Stimulated activated naive CD8-positive, alpha-beta T cell treated with anti-CD3 and anti-CD28 coated beads, Interleukin-15, Interleukin-2, amounts not matched to agents 100 ng/mL and 50 ng/mL, for 24 hours (primary cell): ENCODE results near the gene ST3GAL4.
A peak's percentile ranks its signal among the peaks of the same experiment; 100 is the strongest.
"Not testable (repeated sequence)": the region's sequence is repeated elsewhere in the genome, so short reads cannot be mapped to it uniquely, and the experiment has no call there.

Source experiments
- H3K27ac Mint-ChIP-seq: one replicate; pipeline ENCODE4 v1.8.0; 2021; ENCODE audit warnings: mild to moderate bottlenecking, mixed read lengths
- H3K27me3 Mint-ChIP-seq: one replicate; pipeline ENCODE4 v1.8.0; 2021; ENCODE audit warnings: mixed read lengths
- H3K36me3 Mint-ChIP-seq: one replicate; pipeline ENCODE4 v1.8.0; 2021; ENCODE audit warnings: low read depth, mixed read lengths
- H3K4me1 Mint-ChIP-seq: one replicate; pipeline ENCODE4 v1.8.0; 2021; ENCODE audit warnings: low read depth, mixed read lengths
- H3K4me3 Mint-ChIP-seq: one replicate; pipeline ENCODE4 v1.8.0; 2021; ENCODE audit warnings: mild to moderate bottlenecking, mixed read lengths
- H3K9me3 Mint-ChIP-seq: one replicate; pipeline ENCODE4 v1.8.0; 2021; ENCODE audit warnings: mixed read lengths

ST3GAL4 gene

GRCh38 chr11:126337474-126338241 lies 17.8 kb upstream of the ST3GAL4 start:
- H3K27ac Mint-ChIP-seq: no peak overlapping the region

DNA sequence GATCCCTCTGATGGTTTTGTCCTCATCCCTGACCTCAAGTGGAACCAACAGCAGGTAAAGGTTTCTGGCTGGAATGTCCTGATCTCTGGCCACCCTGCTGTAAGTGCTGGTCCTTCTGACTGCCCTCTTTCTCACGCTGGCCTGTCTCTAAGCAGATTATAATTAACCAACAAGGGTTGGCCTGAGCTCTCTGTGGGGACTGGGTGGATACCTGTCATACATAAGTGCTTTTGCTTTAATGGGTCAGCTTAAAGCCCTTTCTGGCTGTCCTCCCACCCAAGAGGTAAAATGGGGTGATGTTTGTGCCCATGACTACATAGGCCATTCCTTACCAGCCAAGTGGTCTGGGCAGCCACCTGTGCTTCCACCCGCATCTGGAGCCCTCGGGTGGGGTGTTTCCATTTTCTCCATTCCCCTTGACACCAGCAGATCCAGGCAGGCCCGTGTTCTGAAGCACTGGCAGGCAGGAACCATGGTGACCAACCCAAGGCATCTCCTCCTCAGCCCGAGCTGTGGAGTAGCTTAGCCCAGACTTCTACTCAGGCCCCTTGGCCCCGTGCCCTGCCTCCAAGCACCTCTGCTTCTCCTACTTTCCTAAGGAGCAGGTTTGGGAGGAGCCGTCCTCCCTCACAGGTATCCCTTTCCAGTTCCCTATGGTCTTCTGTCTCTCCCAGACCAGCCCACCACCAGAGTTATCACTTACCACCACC lies 17.0 kb upstream of the ST3GAL4 start:
- H3K9me3 Mint-ChIP-seq: no peaks in the 10 kb centered on the region
- peaks cover 20% of the 10 kb centered on the region for H3K4me1 Mint-ChIP-seq
- H3K4me3 Mint-ChIP-seq: no peak overlapping the region
- no peaks in the 10 kb centered on the region for H3K27me3 Mint-ChIP-seq
- H3K36me3 Mint-ChIP-seq: peaks cover 28% of the 10 kb centered on the region
- no peak overlapping the region for H3K27ac Mint-ChIP-seq

More at GRCh38 chr11:126337474-126338241, 17.8 kb upstream of the ST3GAL4 start:
- Mint-ChIP-seq H3K36me3 (peaks cover 34% of the 10 kb centered on the region), H3K4me3 (no peak overlapping the region), H3K9me3 (no peaks in the 10 kb centered on the region), H3K27me3 (no peaks in the 10 kb centered on the region), H3K4me1 (peaks cover 26% of the 10 kb centered on the region)

DNA sequence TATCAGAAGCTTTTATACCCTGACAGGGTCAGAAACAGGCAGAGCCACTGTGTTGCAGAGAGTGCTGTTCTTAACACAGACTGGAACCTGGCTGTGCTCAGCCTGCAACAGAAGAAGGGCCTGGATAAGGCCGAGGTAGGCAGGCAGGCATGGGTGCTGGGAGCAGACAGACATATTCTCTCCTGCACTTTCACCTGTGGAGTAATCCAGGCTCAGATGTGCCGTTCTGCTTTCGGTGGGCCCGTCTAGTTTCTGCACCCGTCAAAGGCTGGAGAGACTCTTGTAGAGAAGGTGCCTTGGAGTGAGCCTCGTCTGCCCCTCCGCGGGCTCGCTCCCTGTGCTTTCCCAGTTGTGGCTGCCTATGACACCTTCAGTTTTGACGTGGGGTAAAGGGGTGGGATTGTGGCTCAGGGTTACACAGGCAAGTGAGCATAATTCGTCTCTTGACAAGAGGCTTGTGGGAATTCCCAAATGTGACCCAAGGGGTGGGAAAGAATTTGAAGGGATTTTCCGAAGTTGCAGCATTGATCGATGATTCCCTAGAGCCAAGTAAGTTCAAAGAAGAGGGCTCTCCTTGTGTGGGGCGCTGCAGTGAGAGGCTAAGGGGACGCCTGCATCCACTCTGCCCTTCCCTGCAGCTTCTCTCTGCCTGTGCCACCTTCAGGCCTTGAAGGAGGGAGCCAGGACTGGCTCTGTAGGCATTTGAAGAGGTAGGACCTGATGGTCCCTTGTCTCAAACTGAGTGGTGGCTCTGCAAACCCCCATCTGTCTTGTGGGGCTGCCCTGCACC lies 16.2 kb upstream of the ST3GAL4 start:
- Mint-ChIP-seq H3K27ac (no peak overlapping the region), H3K27me3 (no peaks in the 10 kb centered on the region), H3K4me3 (no peak overlapping the region), H3K4me1 (peaks cover 20% of the 10 kb centered on the region), H3K36me3 (peaks cover 26% of the 10 kb centered on the region), H3K9me3 (no peaks in the 10 kb centered on the region)

DNA sequence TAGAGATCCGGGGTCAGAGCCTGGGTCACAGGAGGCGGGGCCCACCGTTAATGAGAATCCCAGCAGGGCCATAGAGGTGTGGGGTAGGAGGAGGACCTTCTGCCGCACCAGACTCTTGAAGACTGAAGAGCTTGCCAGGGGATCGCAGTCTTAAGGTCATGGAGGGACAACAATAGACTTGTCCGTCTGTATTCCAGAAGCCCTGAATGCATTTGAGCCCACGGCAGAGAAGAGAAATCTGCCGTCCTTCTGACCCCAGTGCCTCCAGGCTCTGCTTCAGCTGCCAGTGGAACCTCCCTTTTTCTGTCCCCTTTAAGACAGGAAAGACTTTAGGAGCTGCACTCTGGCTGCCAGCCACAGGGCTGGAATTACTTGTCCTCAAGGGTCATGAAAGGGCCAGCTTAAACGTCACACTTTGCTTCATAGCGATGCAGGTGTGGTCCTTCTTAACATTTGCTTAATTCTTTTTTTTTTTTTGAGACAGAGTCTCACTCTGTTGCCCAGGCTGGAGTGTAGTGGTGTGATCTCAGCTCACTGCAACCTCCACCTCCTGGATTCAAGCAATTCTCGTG lies 15.5 kb upstream of the ST3GAL4 start:
- Mint-ChIP-seq H3K27ac (no peak overlapping the region), H3K4me1 (peaks cover 20% of the 10 kb centered on the region), H3K36me3 (peaks cover 25% of the 10 kb centered on the region), H3K27me3 (no peaks in the 10 kb centered on the region), H3K4me3 (no peak overlapping the region), H3K9me3 (no peaks in the 10 kb centered on the region)

DNA sequence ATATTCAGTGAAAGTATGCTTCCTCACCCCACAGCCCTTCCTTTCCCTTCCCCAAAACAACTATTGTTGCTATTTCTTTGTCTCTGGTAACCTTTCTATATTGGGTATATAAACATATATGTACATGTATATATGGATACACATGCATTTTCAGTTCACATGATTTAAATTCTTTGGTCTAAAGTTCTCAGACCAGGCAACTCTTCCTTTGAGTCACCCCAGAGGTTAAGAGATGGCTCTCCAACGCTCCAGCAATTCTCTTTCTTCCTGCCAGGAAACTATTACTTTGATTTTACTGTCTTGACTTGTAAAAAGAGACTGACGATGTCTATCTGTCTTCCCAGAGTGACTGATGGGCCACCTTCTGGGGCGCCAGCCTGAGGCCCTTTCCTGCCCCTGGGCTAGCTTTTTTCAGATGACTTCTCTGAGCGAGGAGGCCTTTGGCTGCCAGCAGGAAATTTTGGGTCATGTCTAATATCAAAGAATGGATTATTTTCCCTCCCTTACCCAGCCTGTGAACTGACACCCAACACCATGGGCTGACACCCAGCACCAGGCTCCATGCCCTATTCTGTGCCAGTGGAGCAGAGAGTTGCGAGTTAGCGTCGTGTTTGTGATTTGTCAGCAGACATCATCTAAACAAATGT lies 14.4 kb upstream of the ST3GAL4 start:
- H3K27ac Mint-ChIP-seq: peak overlapping the region; percentile 23

DNA sequence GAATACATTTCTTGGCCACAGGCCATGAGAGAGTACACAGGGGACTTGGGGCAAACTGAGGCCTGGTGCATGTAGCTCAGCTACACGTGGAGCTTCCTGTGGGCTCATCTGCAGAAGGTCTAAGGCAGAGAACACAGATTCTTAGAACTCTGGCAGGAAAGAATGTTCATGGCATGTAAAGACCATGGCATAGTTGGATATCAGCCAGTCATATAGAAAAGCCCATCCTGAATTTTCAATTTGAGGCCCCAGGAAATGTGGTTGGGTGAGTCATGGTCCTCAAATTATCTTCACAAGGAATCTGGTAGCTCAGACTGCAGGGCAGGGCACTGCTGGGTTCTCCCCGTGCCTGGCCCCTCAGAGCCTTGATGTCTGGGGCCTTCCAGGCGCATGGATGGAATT lies 13.7 kb upstream of the ST3GAL4 start:
- H3K27ac Mint-ChIP-seq: peak overlapping the region; percentile 42
- no peaks in the 10 kb centered on the region for H3K27me3 Mint-ChIP-seq
- H3K9me3 Mint-ChIP-seq: no peaks in the 10 kb centered on the region
- H3K4me1 Mint-ChIP-seq: peaks cover 21% of the 10 kb centered on the region
- H3K4me3 Mint-ChIP-seq: no peak overlapping the region
- peaks cover 20% of the 10 kb centered on the region for H3K36me3 Mint-ChIP-seq

More for the DNA sequence above, 14.4 kb upstream of the ST3GAL4 start:
- Mint-ChIP-seq H3K4me3 (no peak overlapping the region), H3K36me3 (peaks cover 22% of the 10 kb centered on the region), H3K4me1 (peaks cover 20% of the 10 kb centered on the region), H3K9me3 (no peaks in the 10 kb centered on the region), H3K27me3 (no peaks in the 10 kb centered on the region)

- no peaks in the 10 kb centered on the region for H3K27me3 Mint-ChIP-seq
- peaks cover 21% of the 10 kb centered on the region for H3K4me1 Mint-ChIP-seq
- H3K4me3 Mint-ChIP-seq: no peak overlapping the region
- no peaks in the 10 kb centered on the region for H3K9me3 Mint-ChIP-seq
- no peak overlapping the region for H3K27ac Mint-ChIP-seq
- H3K36me3 Mint-ChIP-seq: peaks cover 20% of the 10 kb centered on the region
Observed at GRCh38 chr11:126343051-126343450, 12.4 kb upstream of the ST3GAL4 start.

DNA sequence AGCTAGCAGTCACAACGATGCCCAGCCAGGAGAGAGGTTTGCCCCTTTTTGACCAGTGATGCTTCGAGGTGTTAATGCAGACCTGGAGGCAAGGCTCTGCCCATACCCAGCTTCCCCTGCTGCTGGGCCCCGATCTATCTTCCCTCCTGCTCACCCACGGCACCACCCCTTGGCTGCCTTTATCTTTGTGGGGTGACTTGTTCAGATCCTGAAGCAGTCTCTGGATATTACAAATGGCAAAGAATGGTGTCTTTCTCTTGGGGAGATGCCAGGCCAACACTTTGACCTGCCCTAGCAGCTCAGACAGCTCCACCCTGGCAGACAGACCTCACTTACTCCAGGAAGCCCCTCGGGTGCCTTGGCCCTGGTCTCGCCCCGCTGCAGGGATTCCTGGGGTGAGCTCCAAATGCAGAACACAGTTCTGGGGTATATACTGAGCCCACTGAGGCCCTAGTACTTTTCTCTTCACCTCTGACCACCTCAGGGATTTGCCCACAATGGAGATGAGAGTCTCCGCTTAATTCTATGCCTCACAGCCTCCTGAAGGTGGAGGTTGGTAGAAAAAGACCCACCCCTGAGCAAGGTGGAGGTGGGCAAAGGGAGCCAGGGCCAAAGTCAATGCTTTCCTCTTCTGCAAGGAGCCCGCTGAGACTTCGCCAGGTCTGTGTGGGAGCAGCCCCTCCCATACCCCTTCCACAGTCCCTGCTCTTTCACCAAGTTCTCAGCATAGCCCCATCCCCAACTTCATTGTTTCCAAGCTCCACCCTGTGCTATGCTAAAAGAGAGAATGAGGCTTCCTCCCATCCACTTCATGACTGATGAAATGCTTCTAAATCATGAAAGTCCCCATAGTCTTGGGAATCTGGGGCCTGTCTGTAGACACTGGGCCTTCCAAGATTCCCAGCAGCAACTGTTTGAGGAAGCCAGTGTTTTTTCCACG lies 11.1 kb upstream of the ST3GAL4 start:
- Mint-ChIP-seq H3K4me1 (peaks cover 25% of the 10 kb centered on the region), H3K9me3 (no peaks in the 10 kb centered on the region), H3K27ac (no peak overlapping the region), H3K4me3 (no peak overlapping the region), H3K36me3 (peaks cover 20% of the 10 kb centered on the region), H3K27me3 (no peaks in the 10 kb centered on the region)

DNA sequence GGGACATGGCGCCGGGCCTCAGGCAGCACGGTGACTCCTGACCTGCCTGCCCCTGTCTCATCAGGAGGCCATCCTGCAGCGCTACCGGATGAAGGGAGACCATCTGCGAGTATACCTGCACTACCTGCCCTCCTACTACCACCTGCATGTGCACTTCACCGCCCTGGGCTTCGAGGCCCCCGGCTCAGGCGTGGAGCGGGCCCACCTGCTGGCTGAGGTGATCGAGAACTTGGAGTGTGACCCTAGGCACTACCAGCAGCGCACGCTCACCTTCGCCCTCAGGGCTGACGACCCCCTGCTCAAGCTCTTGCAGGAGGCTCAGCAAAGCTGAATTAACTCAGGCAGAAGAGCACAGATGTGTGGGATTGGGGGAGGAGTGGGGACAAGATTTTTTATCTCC lies 10.2 kb upstream of the ST3GAL4 start:
- Mint-ChIP-seq H3K9me3 (no peaks in the 10 kb centered on the region), H3K4me1 (peaks cover 25% of the 10 kb centered on the region), H3K27me3 (no peaks in the 10 kb centered on the region), H3K36me3 (peaks cover 20% of the 10 kb centered on the region), H3K4me3 (no peak overlapping the region), H3K27ac (no peak overlapping the region)

DNA sequence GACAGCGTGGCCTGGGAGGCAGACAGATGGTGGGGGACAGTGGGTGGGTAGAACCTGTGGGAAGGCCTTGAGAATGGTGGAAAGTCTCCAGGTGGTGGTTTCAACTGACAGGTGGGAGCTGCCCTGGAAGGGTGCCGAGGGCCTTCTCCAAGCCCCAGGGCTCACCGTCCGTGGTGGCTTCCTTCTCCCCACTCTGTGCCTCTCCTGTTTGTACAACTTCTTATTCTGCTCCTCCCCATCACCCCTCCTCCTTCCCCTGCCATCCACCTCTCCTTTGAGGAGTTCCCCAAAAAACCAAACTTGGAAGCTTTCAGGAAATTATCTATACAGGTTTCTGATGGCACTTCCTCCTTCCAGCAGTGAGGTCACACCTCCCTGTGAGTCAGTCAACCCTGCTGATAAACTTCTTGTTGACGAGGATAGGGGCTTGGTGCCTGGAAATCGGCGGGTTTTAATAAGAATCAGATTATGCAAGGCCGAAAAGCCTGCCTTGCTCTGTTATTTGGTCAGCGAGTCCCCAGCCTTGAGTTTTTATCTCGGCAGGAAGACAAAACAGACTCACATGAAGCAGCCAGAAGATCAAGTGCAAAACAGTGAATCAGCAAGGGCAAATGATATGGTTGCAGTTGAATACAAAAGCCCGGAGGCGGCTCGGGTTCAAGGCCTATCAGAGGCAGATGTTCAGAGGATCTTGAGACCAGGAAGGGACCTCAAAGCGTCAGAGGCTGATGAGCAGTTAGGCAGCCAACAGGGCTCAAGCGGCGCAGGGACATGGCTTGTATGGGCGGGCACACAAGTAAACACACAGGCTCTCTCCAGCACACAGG lies 9.5 kb upstream of the ST3GAL4 start:
- H3K4me1 Mint-ChIP-seq: peaks cover 25% of the 10 kb centered on the region
- H3K27me3 Mint-ChIP-seq: no peaks in the 10 kb centered on the region
- H3K4me3 Mint-ChIP-seq: no peak overlapping the region
- peaks cover 24% of the 10 kb centered on the region for H3K36me3 Mint-ChIP-seq
- no peaks in the 10 kb centered on the region for H3K9me3 Mint-ChIP-seq
- H3K27ac Mint-ChIP-seq: peak overlapping the region; percentile 83

DNA sequence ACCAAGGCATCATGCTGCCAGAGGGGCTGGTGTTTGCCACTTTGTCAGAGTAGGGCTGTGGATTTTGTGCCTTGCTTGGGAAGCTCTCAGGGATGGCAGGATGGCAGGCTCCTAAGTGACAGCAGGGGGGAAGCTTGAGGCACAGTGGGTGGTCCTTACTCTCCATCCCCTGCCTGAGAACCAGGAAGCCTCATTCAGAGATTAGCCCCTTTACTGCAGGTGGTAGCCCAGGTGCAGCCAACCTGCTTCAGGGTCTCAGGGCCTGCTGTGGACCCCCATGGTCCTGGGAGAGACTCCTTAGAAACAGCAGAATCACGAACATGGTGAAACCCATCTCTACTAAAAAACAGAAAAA lies 8.9 kb upstream of the ST3GAL4 start:
- peaks cover 18% of the 10 kb centered on the region for H3K36me3 Mint-ChIP-seq
- H3K27ac Mint-ChIP-seq: peak overlapping the region; percentile 83

DNA sequence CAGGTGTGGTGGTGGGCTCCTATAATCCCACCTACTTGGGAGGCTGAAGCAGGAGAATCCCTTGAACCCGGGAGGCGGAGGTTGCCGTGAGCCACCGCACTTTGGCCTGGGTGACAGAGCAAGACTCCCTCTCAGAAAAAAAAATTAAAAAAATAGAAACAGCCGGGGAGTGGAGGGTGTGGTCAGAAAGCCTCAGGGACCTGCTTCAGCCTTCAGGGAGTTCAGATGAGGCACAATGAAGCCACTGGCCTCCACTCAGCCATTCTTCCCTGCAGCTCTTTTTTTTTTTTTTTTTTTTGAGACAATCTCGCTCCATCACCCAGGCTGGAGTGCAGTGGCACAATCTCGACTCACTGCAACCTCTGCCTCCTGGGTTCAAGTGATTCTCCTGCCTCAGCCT lies 8.5 kb upstream of the ST3GAL4 start:
- not testable (repeated sequence) for H3K27me3 Mint-ChIP-seq, H3K4me3 Mint-ChIP-seq, H3K27ac Mint-ChIP-seq, H3K9me3 Mint-ChIP-seq
- H3K4me1 Mint-ChIP-seq: peaks cover 18% of the 10 kb centered on the region
- H3K36me3 Mint-ChIP-seq: peaks cover 15% of the 10 kb centered on the region

More for the DNA sequence above, 8.9 kb upstream of the ST3GAL4 start:
- no peak overlapping the region for H3K4me3 Mint-ChIP-seq
- no peaks in the 10 kb centered on the region for H3K27me3 Mint-ChIP-seq
- H3K9me3 Mint-ChIP-seq: no peaks in the 10 kb centered on the region
- peaks cover 21% of the 10 kb centered on the region for H3K4me1 Mint-ChIP-seq
